PFSK-1 (cell line): ENCODE measurements around the gene EFNA5.

Experiments
- FOXP2 ChIP-seq: optimal IDR thresholded peaks from 2 replicates; pipeline ENCODE3; 2011; ENCODE audit warnings: borderline replicate concordance, control low read depth, inconsistent platforms; ENCODE audit not compliant: insufficient read depth; ENCODE audit errors: extremely low read length, extremely low read depth
- POLR2AphosphoS5 ChIP-seq: IDR thresholded peaks from 2 replicates; pipeline ENCODE4 v1.6.1; 2012; ENCODE audit warnings: low read depth, mild to moderate bottlenecking, control low read depth, low read length, moderate library complexity
- REST ChIP-seq, 2 experiments: IDR thresholded peaks; 2 replicates each; pipeline versions ENCODE4 v1.6.1 to v1.8.0; 2011 to 2012; ENCODE audit warnings: low read depth in 2 of 2, low read length in 2 of 2, control low read depth in 1 of 2, inconsistent platforms in 1 of 2, mild to moderate bottlenecking in 1 of 2, moderate library complexity in 1 of 2; ENCODE audit not compliant: insufficient read depth in 1 of 2
- SIN3A ChIP-seq: IDR thresholded peaks from 2 replicates; pipeline ENCODE4 v1.6.1; 2012; ENCODE audit warnings: mild to moderate bottlenecking, low read length, moderate library complexity, borderline replicate concordance; ENCODE audit not compliant: insufficient read depth
- TAF1 ChIP-seq: IDR thresholded peaks from 2 replicates; pipeline ENCODE4 v1.6.1; 2012; ENCODE audit warnings: low read length, control low read depth, borderline replicate concordance; ENCODE audit not compliant: insufficient read depth

EFNA5 gene

GRCh38 chr5:107385708-107386107, 285.0 kb downstream of the EFNA5 start:
- no peak for TF ChIP-seq TAF1
- TF ChIP-seq POLR2AphosphoS5, result no peak
- TF ChIP-seq REST (IDR thresholded peaks at IDR 0.05; ENCODE audit: insufficient read depth in 1 of 2, low read depth in 2 of 2, low read length in 2 of 2), result no peak
- TF ChIP-seq SIN3A, result no peak
- no peak for TF ChIP-seq FOXP2

GRCh38 chr5:107384256-107384655, 286.5 kb downstream of the EFNA5 start:
- no peak for TF ChIP-seq TAF1
- TF ChIP-seq REST (IDR thresholded peaks at IDR 0.05; ENCODE audit: insufficient read depth in 1 of 2, low read depth in 2 of 2, low read length in 2 of 2), result no peak
- TF ChIP-seq FOXP2, result no peak
- no peak for TF ChIP-seq POLR2AphosphoS5
- TF ChIP-seq SIN3A, result no peak

GRCh38 chr5:107383414-107383813, 287.3 kb downstream of the EFNA5 start:
- TF ChIP-seq TAF1, result no peak
- no peak for TF ChIP-seq REST (IDR thresholded peaks at IDR 0.05; ENCODE audit: insufficient read depth in 1 of 2, low read depth in 2 of 2, low read length in 2 of 2)
- no peak for TF ChIP-seq SIN3A
- TF ChIP-seq POLR2AphosphoS5, result no peak
- TF ChIP-seq FOXP2, result no peak

GRCh38 chr5:107381189-107381856, 289.4 kb downstream of the EFNA5 start:
- no peak for TF ChIP-seq TAF1
- TF ChIP-seq FOXP2, result no peak
- TF ChIP-seq SIN3A, result no peak
- no peak for TF ChIP-seq POLR2AphosphoS5
- TF ChIP-seq REST (IDR thresholded peaks at IDR 0.05; ENCODE audit: insufficient read depth in 1 of 2, low read depth in 2 of 2, low read length in 2 of 2), result no peak

GRCh38 chr5:107380654-107381053, 290.1 kb downstream of the EFNA5 start:
- TF ChIP-seq POLR2AphosphoS5 (no peak), TAF1 (no peak), FOXP2 (no peak), SIN3A (no peak), REST (IDR thresholded peaks at IDR 0.05; ENCODE audit: insufficient read depth in 1 of 2, low read depth in 2 of 2, low read length in 2 of 2) (no peak)
